ENCODE data around the gene ABHD2. TPM values are rescaled to one million over a fixed set of nuclear protein-coding genes. Genes with fewer than 3 reads are reported as not detected.
"Not testable (repeated sequence)": the region's sequence is repeated elsewhere in the genome, so short reads cannot be mapped to it uniquely, and the experiment has no call there.

ABHD2 gene
- total RNA-seq, 1 experiment from 2014 or later = 29.7 TPM

DNA sequence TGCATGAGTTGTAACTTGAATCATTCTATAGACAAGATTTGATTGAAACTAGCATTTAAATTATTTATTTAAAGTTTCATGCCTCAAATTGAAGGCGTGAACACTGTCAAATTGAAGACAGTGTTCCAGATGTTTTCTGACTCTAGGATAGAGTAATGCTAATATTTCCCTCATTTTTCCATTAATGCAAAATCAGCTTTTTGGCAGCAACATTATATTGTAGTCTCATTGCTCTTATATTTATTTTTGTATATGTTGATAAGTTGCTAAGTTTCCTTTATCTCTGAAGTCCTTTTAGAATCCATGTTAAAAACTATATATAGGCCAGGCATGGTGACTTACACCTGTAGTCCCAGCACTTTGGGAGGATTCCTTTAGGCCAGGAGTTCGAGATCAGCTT is 160.3 kb downstream of the ABHD2 start:
- ATAC-seq (no peak), DNase-seq (ENCODE audit: low spot score) (no peak)
- H3K27me3 Mint-ChIP-seq (ENCODE audit: low read depth) = peaks cover under 1% of the 10 kb centered on the region; the same call in 1 of the 2 replicates
- no peak overlapping the region for H3K27ac Mint-ChIP-seq
- H3K4me3 Mint-ChIP-seq = no peak overlapping the region
- no peak for TF ChIP-seq ELF4 (CRISPR knock-in tag; IDR thresholded peaks at IDR 0.05; ENCODE audit: low read depth)
- TF ChIP-seq, protein P1, sequence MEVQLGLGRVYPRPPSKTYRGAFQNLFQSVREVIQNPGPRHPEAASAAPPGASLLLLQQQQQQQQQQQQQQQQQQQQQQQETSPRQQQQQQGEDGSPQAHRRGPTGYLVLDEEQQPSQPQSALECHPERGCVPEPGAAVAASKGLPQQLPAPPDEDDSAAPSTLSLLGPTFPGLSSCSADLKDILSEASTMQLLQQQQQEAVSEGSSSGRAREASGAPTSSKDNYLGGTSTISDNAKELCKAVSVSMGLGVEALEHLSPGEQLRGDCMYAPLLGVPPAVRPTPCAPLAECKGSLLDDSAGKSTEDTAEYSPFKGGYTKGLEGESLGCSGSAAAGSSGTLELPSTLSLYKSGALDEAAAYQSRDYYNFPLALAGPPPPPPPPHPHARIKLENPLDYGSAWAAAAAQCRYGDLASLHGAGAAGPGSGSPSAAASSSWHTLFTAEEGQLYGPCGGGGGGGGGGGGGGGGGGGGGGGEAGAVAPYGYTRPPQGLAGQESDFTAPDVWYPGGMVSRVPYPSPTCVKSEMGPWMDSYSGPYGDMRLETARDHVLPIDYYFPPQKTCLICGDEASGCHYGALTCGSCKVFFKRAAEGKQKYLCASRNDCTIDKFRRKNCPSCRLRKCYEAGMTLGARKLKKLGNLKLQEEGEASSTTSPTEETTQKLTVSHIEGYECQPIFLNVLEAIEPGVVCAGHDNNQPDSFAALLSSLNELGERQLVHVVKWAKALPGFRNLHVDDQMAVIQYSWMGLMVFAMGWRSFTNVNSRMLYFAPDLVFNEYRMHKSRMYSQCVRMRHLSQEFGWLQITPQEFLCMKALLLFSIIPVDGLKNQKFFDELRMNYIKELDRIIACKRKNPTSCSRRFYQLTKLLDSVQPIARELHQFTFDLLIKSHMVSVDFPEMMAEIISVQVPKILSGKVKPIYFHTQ (CRISPR knock-in tag; IDR thresholded peaks at IDR 0.05) = no peak
- TF ChIP-seq SP1 (CRISPR knock-in tag; conservative IDR thresholded peaks at IDR 0.05) = no peak
- TF ChIP-seq RELA (CRISPR knock-in tag; IDR thresholded peaks at IDR 0.05; ENCODE audit: borderline replicate concordance) = no peak
- TF ChIP-seq, protein P2, sequence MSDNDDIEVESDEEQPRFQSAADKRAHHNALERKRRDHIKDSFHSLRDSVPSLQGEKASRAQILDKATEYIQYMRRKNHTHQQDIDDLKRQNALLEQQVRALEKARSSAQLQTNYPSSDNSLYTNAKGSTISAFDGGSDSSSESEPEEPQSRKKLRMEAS (CRISPR knock-in tag; IDR thresholded peaks at IDR 0.05) = no peak
- TF ChIP-seq GRHL2 (CRISPR knock-in tag; IDR thresholded peaks at IDR 0.05; ENCODE audit: insufficient replicate concordance, severe bottlenecking) = no peak
- TF ChIP-seq, protein P3, sequence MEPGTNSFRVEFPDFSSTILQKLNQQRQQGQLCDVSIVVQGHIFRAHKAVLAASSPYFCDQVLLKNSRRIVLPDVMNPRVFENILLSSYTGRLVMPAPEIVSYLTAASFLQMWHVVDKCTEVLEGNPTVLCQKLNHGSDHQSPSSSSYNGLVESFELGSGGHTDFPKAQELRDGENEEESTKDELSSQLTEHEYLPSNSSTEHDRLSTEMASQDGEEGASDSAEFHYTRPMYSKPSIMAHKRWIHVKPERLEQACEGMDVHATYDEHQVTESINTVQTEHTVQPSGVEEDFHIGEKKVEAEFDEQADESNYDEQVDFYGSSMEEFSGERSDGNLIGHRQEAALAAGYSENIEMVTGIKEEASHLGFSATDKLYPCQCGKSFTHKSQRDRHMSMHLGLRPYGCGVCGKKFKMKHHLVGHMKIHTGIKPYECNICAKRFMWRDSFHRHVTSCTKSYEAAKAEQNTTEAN (CRISPR knock-in tag; IDR thresholded peaks at IDR 0.05) = no peak
- peaks cover 17% of the 10 kb centered on the region for H3K9me3 Mint-ChIP-seq
- POLR2A ChIA-PET = no interaction called here
- peaks cover 17% of the 10 kb centered on the region for H3K4me1 Mint-ChIP-seq
- H3K36me3 Mint-ChIP-seq = peaks cover 47% of the 10 kb centered on the region
- CTCF ChIA-PET = no interaction called here

DNA sequence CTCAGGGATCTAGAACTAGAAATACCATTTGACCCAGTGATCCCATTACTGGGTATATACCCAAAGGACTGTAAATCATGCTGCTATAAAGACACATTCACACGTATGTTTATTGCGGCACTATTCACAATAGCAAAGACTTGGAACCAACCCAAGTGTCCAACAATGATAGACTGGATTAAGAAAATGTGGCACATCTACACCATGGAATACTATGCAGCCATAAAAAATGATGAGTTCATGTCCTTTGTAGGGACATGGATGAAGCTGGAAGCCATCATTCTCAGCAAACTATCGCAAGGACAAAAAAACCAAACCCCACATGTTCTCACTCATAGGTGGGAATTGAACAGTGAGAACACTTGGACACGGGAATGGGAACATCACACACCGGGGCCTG is 161.9 kb downstream of the ABHD2 start:
- H3K4me1 Mint-ChIP-seq = peaks cover 12% of the 10 kb centered on the region
- H3K36me3 Mint-ChIP-seq = peaks cover 47% of the 10 kb centered on the region
- DNase-seq (ENCODE audit: low spot score); POLR2A ChIA-PET; H3K4me3 Mint-ChIP-seq; CTCF ChIA-PET; H3K27me3 Mint-ChIP-seq (ENCODE audit: low read depth); ATAC-seq; H3K27ac Mint-ChIP-seq: not testable (repeated sequence)
- H3K9me3 Mint-ChIP-seq = peaks cover 17% of the 10 kb centered on the region

Other genes with a start within 250 kb of the ABHD2 start
- 50.6 to 65.9 TPM (median 65.2 TPM) in 3 replicates for gene HAPLN3, start 192.9 kb upstream of the ABHD2 start, total RNA-seq (2021)
- gene MFGE8, start 175.1 kb upstream of the ABHD2 start, total RNA-seq (2021) = 719 to 847 TPM (median 814 TPM) in 3 replicates
- not detected in 3 replicates for gene RLBP1, start 133.1 kb downstream of the ABHD2 start, total RNA-seq (2021)
- gene FANCI, start 155.5 kb downstream of the ABHD2 start, total RNA-seq (2021) = 94.5 to 108 TPM (median 101 TPM) in 3 replicates
- gene POLG, start 246.4 kb downstream of the ABHD2 start, total RNA-seq (2021) = 63.9 to 76.2 TPM (median 68.3 TPM) in 3 replicates